K562 (cell line): ENCODE measurements around the gene SACM1L. TPM values are rescaled to one million over a fixed set of nuclear protein-coding genes. Genes with fewer than 3 reads are reported as not detected.

Source experiments
- ATAC-seq: fragments of 200-7000 bp; cut with Tn5 transposase; 3 replicates; pipeline ENCODE4 v1.9.1; 2020; ENCODE audit warnings: moderate library complexity
- BruUV-seq: library from RNA; stranded (reverse); fragments of 400-500 nt; replicated peaks from 2 replicates; lab custom pipeline; 2021; lab: Mats Ljungman, UMichigan
- CTCF ChIA-PET: fragments of 300-600 bp; formaldehyde crosslinking; extraction: SDS; loops from one replicate; lab custom pipeline; 2021; ENCODE audit warnings: low intra/inter-chr PET ratio; lab: Yijun Ruan, JAX
- POLR2A ChIA-PET: fragments of 300-600, 350-650 bp; sonication (Branson Sonifier 250); formaldehyde crosslinking; extraction: SDS; loops from one replicate; lab custom pipeline; 2021; ENCODE audit warnings: antibody characterized with exemption, inconsistent platforms; lab: Yijun Ruan, JAX
- DNase-seq, 4 experiments: peaks; one replicate each; pipeline versions ENCODE4 v3.0.0 to v3.0.0-alpha.2; 2011 to 2018; ENCODE audit warnings: low spot score in 3 of 4, mixed read lengths in 3 of 4; ENCODE audit errors: extremely low read depth in 1 of 4
- FAIRE-seq: peaks from 2 replicates; lab custom pipeline; 2011; peaks lifted over from hg19 to GRCh38; lab: Jason Lieb, UNC
- H2AFZ ChIP-seq: 2 replicates; pipeline ENCODE4 v1.6.0; 2011; ENCODE audit warnings: low read depth, low read length, control low read depth, inconsistent platforms
- H3K27ac ChIP-seq: fragments of 200-600 bp; 3 replicates; pipeline ENCODE4 v1.8.0; 2011; ENCODE audit warnings: low read depth, mild to moderate bottlenecking, control low read depth, inconsistent platforms, low read length, moderate library complexity, mixed read lengths; ENCODE audit errors: extremely low read depth
- H3K27me3 ChIP-seq, 2 experiments: fragments of 300-600 bp in 1 of 2; 2 replicates in 1 of 2; 3 replicates in 1 of 2; pipeline versions ENCODE4 v1.6.0 to v1.8.0; 2011; ENCODE audit warnings: inconsistent platforms in 2 of 2, low read length in 2 of 2, mild to moderate bottlenecking in 1 of 2, mixed read lengths in 1 of 2, moderate library complexity in 1 of 2; ENCODE audit not compliant: control insufficient read depth in 2 of 2, insufficient read depth in 2 of 2
- H3K36me3 ChIP-seq: fragments of 300-600 bp; 3 replicates; pipeline ENCODE4 v1.8.0; 2011; ENCODE audit warnings: mild to moderate bottlenecking, low read length, inconsistent platforms; ENCODE audit not compliant: control insufficient read depth, insufficient read depth
- H3K4me1 ChIP-seq, 2 experiments: fragments of 200-600 bp in 1 of 2; replicated peaks in 1 of 2; 2 replicates in 1 of 2; 3 replicates in 1 of 2; pipeline versions ENCODE4 v1.5.1 to v1.8.0; 2011; ENCODE audit warnings: inconsistent platforms in 2 of 2, low read length in 2 of 2, mild to moderate bottlenecking in 1 of 2, mixed read lengths in 1 of 2, moderate library complexity in 1 of 2; ENCODE audit not compliant: control insufficient read depth in 2 of 2, insufficient read depth in 2 of 2
- H3K4me2 ChIP-seq: 2 replicates; pipeline ENCODE4 v1.6.1; 2011; ENCODE audit warnings: low read length, control low read depth, inconsistent platforms, mixed read lengths; ENCODE audit not compliant: insufficient read depth
- H3K4me3 ChIP-seq: fragments of 200-600 bp; sonication (generic), shearing (Covaris generic); 2 replicates; pipeline ENCODE4 v1.5.1; 2016; ENCODE audit warnings: control low read depth, inconsistent platforms
- H3K79me2 ChIP-seq: fragments of 200-600 bp; 3 replicates; pipeline ENCODE4 v1.8.0; 2011; ENCODE audit warnings: low read length, inconsistent platforms; ENCODE audit not compliant: control insufficient read depth, insufficient read depth
- H3K9ac ChIP-seq, 2 experiments: 2 replicates each; pipeline versions ENCODE4 v1.6.0 to v1.6.1; 2011; ENCODE audit warnings: low read depth in 2 of 2, low read length in 2 of 2, control low read depth in 1 of 2, inconsistent platforms in 1 of 2, mild to moderate bottlenecking in 1 of 2, mixed read lengths in 1 of 2; ENCODE audit not compliant: insufficient read depth in 1 of 2
- H3K9me1 ChIP-seq: one replicate; pipeline ENCODE4 v1.6.0; 2011; ENCODE audit warnings: inconsistent platforms, mild to moderate bottlenecking, low read length, moderate library complexity; ENCODE audit not compliant: control insufficient read depth, insufficient read depth
- H3K9me3 ChIP-seq: replicated peaks from 2 replicates; pipeline ENCODE4 v1.5.1; 2011; ENCODE audit warnings: low read depth, low read length, inconsistent platforms; ENCODE audit not compliant: control insufficient read depth, insufficient read depth
- H4K20me1 ChIP-seq: replicated peaks from 2 replicates; pipeline ENCODE4 v1.6.1; 2011; ENCODE audit warnings: low read length, inconsistent platforms, mixed read lengths; ENCODE audit not compliant: control insufficient read depth, insufficient read depth
- ELK3 ChIP-seq: fragments of 450-650 bp; formaldehyde crosslinking; IDR thresholded peaks from 2 replicates; pipeline ENCODE4 v1.4.0; 2020; ENCODE audit warnings: mild to moderate bottlenecking
- GABPA ChIP-seq: fragments of 200-800 bp; sonication (Bioruptor generic); conservative IDR thresholded peaks from 2 replicates; pipeline ENCODE4 v1.6.1; 2016; ENCODE audit warnings: low read depth, missing genetic modification characterization, missing compliant biosample characterization
- MGA ChIP-seq: fragments of 450-650 bp; IDR thresholded peaks from 2 replicates; pipeline ENCODE4 v1.6.1; 2016; ENCODE audit warnings: mild to moderate bottlenecking, moderate library complexity
- MYC ChIP-seq, 2 experiments: fragments of 250-450 bp in 1 of 2; sonication (Bioruptor Pico) in 1 of 2; IDR thresholded peaks; 2 replicates each; pipeline versions ENCODE4 v1.5.1 to v1.6.1; 2012 to 2021; ENCODE audit warnings: low read depth in 2 of 2, borderline replicate concordance in 1 of 2, improper control_type of control experiment in 1 of 2, low read length in 1 of 2, mild to moderate bottlenecking in 1 of 2, moderate library complexity in 1 of 2
- NR2C2 ChIP-seq, 2 experiments: fragments of 200-800 bp in 1 of 2; sonication (Bioruptor generic) in 1 of 2; sonication (generic) in 1 of 2; formaldehyde crosslinking in 1 of 2; IDR thresholded peaks; 2 replicates each; pipeline versions ENCODE4 v1.6.1 to v1.8.0; 2016 to 2022; ENCODE audit warnings: mild to moderate bottlenecking in 1 of 2, missing compliant biosample characterization in 1 of 2, missing genetic modification characterization in 1 of 2, missing genetic modification reagents in 1 of 2
- SOX6 ChIP-seq: fragments of 450-650 bp; IDR thresholded peaks from 2 replicates; pipeline ENCODE4 v1.6.1; 2014; ENCODE audit warnings: mild to moderate bottlenecking
- STAG1 ChIP-seq: sonication (generic); formaldehyde crosslinking; IDR thresholded peaks from 2 replicates; pipeline ENCODE4 v1.5.0; 2020; ENCODE audit warnings: missing genetic modification reagents, borderline replicate concordance
- WGBS: fragments of 100-300 bp; shearing (Covaris generic); methylation state at CpG from one replicate; pipeline ENCODE4 v1.1.6; 2016; ENCODE audit warnings: low coverage, mixed read lengths; ENCODE audit not compliant: insufficient coverage; ENCODE audit errors: missing lambda C conversion rate; 5-methylcytosine and 5-hydroxymethylcytosine counted together
- in situ Hi-C: fragments of 300-500 bp; cut with MboI; formaldehyde crosslinking; loops from 4 replicates; pipeline ENCODE4 v1.15.0; 2018; ENCODE audit warnings: inconsistent platforms, mixed read lengths
- intact Hi-C: fragments of 100-400 bp; cut with micrococcal nuclease; formaldehyde crosslinking; loops from 2 replicates; pipeline ENCODE4 v1.14.2; 2022
- polyA plus RNA-seq, 8 experiments: library from polyadenylated mRNA; depleted of rRNA in 4 of 8; stranded (reverse) in 5 of 8; unstranded in 3 of 8; fragments of >200 nt; fragmentation: Nextera tagmentation in 2 of 8; fragmentation: Illumina TruSeq in 1 of 8; extraction: Ambion mirVana in 2 of 8; extraction: Trizol in 1 of 8; gene quantifications; 2 replicates each; pipeline versions ENCODE4 v1.2.1 to v1.2.3, GENCODE V29; 2011 to 2014; ENCODE audit warnings: inconsistent platforms in 1 of 8, missing spikeins in 1 of 8
- total RNA-seq, 7 experiments: library from RNA; depleted of rRNA in 6 of 7; stranded (reverse); fragments of >200 nt in 6 of 7; fragmentation: Illumina TruSeq in 2 of 7; extraction: Trizol in 2 of 7; gene quantifications; 2 replicates each; pipeline versions ENCODE4 v1.2.1 to v1.2.3, GENCODE V29; 2011 to 2021; ENCODE audit warnings: low replicate concordance in 1 of 7

SACM1L gene
- total and polyA plus RNA-seq, 9 of the 15 experiments (the other 6 are each of a cell fraction or from before 2014, with no cell fraction given) = 25.7 to 67.2 (median 40.3) TPM

DNA sequence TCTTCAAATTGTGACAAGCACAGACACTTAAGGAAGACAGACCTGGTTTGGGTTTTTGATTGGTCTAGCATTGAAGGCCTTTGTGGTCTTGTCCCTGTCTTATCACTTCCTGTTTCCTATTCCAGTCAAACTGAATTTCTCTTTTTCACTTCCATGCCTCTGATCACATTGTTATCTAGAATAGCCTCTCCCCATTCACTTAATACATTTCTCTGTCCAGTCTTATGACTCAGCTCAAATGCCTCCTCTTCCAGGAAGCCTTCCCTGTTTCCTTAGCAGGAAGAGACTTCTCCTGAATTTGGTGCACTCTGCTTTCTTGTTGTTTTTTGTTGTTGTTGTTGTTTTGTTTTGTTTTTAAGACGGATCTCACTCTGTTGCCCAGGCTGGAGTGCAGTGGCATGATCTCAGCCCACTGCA is 49.1 kb upstream of the SACM1L start:
- peaks cover 24% of the 10 kb centered on the region for H3K79me2 ChIP-seq
- H3K4me1 ChIP-seq = peaks cover 5 to 16% of the 10 kb centered on the region in 2 experiments; a peak in 4 of 5 replicates
- H3K27ac ChIP-seq = peak overlapping the region; percentile 53
- no TSS peak for BruUV-seq
- CTCF ChIA-PET = no interaction called here
- intact Hi-C loops (loop anchor here (5.0 kb wide), 1 partner anchor 48 kb away; the partner anchor contains the start of gene LIMD1), in situ Hi-C loops (no loop called here)
- no peaks in the 10 kb centered on the region for H3K9me3 ChIP-seq
- 26% methylated on average over 1 of the region's 1 CpG for WGBS
- peak; percentile 75 for ATAC-seq
- DNase-seq = peak in 3 of 4 experiments; percentile 37 to 75 (median 68)
- H3K9me1 ChIP-seq = no peaks in the 10 kb centered on the region
- H3K9ac ChIP-seq = no peak overlapping the region
- peak; percentile 58 for FAIRE-seq
- no peaks in the 10 kb centered on the region for H4K20me1 ChIP-seq
- POLR2A ChIA-PET = no interaction called here
- H3K4me2 ChIP-seq = peak overlapping the region; percentile 39; the same call in 1 of the 2 replicates
- no peak overlapping the region for H3K4me3 ChIP-seq
- H3K27me3 ChIP-seq = no peaks in the 10 kb centered on the region
- peaks cover 36% of the 10 kb centered on the region; the same call in 2 of the 3 replicates for H3K36me3 ChIP-seq
- H2AFZ ChIP-seq = no peak overlapping the region
- no peak for TF ChIP-seq NR2C2 (CRISPR knock-in tag; IDR thresholded peaks at IDR 0.05)
- TF ChIP-seq NR2C2 (tag; IDR thresholded peaks at IDR 0.05) = no peak
- TF ChIP-seq SOX6 = peak; percentile 74
- no peak for TF ChIP-seq STAG1 (CRISPR knock-in tag)
- peak; percentile 58 for TF ChIP-seq GABPA (tag)
- TF ChIP-seq MYC (IDR thresholded peaks at IDR 0.05; ENCODE audit: low read depth, low read length) = 0 out of 2 replicates have a peak, but pooled peaks have one; percentile 13
- no peak for TF ChIP-seq MYC (CRISPR knock-in tag; IDR thresholded peaks at IDR 0.05; ENCODE audit: borderline replicate concordance, low read depth)
- TF ChIP-seq MGA = no peak
- TF ChIP-seq ELK3 (CRISPR knock-in tag) = peak; percentile 72; the same call in 1 of the 2 replicates
